Activated CD4-positive, alpha-beta T cell treated with anti-CD3 and anti-CD28 coated beads, Interleukin-2, amount 50 U/mL, for 4 hours (primary cell): ENCODE measurements around the gene NME3.
"Not testable (repeated sequence)": the region's sequence is repeated elsewhere in the genome, so short reads cannot be mapped to it uniquely, and the experiment has no call there.

ENCODE experiments used
- DNase-seq, 2 experiments: peaks; one replicate each; pipeline ENCODE4 v3.0.0-alpha.2; 2020

Gene NME3

DNA sequence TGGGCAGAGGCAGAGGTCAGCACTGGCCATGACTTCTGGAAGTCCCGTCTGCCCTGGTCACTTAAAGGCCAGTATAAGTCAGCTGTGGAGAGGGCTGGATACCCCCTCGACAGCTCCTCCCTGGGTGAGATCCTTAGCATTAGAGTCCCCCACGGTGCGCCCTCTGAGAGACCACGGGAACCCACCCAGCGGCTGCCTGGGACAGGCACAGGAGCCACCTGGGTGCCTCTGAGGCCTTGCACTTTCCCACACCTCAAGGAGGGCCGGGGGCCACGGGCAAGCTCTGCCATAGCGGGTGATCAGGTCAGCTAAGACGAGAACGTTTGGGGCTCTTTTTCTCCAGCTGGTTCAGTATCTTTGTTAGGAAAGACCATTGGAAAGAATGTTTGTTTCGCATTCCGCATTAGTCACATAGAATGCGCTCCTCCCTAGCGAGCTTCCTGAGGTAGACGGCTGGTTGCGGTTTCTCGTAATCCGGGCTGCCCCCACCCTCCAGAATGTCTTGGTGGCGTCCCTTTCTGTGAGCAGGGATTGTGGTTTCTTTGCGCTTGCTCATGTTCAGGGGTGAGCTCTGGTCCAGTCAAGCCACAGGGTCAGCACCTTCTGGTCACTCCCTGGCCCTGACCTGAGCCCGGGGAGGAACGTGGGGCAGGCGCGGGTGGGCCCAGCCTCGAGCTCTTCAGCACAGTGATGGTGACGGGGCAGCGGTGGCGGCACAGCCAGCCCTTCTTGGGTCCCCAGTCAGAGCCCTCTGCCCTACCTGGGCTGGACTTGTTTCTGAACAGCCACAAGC, 25.2 kb downstream of the NME3 start:
- no peak for DNase-seq

DNA sequence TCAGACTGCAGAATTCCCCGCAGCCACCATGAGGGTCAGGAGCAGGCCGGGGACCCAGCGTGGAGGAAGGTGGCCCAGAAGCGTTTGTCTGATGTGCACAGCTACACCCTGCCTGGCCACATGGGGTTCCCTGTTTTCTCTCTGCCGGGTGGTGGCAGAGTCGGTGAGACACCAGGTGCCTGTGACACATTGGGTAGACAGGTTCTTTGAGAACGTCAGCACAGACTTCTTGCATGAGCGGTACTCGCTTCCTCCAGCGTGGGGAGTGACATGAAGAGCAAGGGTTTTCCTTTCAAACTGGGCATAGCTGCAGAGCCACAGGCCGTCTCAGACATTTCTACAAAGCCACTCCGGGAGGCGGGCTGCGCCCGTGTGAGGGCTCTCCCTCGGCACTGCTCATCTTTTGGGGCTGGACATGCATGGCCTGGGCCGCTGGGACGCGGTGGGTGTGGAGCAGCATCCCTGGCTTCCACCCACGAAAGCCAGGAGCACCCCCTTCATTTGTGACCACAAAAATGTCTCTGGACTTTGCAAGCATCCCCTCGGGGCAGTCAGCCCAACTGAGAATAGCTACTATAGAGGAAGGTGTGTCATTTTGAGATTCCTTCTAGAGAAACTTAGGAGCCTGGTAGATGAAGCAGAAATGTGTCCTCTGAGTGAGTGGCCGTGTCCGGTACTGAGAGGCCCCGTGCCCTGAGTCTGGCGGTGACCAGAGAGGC, 26.0 kb downstream of the NME3 start:
- DNase-seq, result no peak

GRCh38 chr16:1744338-1744840, 27.0 kb downstream of the NME3 start:
- no peak for DNase-seq

DNA sequence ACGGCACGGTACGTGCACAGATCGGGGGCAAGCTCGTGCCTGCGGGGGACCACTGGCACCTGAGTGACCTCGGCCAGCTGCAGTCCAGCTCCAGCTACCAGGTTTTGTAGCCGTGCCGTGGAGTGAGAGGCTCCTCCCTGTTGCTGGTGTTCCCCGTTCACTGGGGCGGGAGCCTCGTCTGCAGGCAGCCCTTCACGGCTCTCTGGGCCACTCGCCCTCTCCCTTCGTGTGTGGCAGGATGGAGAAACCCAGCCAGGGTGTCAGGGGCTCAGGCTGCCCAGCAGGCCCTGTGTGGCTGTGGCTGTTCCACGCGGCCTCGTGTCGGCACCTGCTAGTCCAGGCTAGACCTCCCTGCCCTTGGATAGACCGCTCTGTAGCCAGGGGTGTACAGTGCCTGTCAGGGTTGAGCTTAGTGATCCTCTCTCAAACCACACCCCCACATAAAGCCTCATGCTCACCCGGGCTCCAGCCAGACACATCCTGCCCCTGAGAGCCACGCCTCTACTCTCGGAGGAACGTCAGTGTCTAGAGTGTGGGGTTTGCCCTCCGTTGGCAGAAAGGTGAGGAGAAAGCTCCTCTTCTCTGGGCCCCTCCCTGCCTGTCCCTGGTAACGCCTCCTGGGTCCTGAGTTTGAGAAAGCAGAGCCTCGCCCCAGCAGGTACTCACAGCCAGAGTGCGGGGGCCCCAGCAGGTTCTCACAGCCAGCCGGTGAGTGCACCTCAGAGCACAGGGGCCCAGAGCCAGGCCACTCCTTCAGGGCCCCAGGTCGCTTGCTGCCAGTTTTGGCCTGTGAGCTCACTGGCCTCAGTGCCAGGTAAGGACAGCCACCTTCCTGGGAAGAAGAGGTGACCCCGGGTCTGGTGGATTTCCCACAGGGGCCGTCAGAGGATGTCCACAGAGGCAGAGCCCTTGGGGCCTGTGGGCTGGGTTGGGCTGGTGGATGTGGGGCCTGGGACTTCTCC, 27.7 kb downstream of the NME3 start:
- DNase-seq, result no peak

GRCh38 chr16:1741553-1742165, 29.7 kb downstream of the NME3 start:
- no peak for DNase-seq

DNA sequence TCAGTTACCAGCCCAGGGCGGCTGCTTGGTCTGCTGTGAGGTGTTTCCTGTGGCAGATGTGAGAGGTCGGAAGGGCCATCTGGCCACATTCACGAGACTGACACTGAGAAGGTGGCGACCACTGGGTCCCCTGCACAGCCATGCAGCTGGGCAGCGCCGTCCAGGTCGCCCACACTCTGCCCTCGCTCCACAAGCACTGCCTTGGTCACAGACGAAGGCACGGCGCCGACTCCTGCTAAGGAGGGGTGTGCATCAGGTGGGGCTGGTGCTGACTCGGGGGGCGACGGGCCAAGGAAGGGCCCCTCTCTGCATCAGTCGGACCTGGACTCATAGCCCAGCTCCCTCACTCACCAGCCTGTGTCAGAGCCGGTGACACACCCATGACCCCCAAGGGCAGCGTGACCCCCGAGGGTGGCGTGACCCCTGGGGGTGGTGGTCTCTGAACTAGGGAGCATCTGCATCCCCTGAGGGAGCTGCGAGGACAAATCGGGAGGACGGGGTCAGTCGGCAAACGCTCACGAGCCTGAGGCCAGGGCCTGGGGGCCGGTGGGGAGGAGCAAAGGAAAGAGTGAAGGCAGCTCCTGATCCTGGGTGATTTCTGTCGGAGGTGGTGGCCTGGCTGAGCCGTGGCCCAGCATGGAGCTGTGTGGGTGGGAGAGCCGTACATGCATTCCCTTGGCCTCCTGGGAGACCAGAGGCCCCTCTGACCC, 30.4 kb downstream of the NME3 start:
- DNase-seq, result no peak

DNA sequence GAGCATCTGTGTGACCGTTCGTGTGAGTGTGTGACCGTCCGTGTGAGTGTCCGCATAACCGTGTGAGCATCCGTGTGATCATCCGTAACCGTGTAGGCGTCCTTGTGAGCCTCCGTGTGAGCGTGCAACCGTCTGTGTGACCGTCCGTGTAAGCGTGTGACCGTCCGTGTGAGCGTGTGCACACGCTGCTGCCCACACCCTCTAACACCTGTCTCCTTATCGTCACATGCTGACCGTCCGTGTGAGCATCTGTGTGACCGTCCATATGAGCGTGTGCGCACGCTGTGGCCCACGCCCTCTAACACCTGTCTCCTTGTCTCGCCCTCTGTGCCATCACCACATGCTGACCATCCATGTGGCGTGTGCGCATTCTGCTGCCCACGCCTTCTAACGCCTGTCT, 31.1 kb downstream of the NME3 start:
- no peak for DNase-seq

DNA sequence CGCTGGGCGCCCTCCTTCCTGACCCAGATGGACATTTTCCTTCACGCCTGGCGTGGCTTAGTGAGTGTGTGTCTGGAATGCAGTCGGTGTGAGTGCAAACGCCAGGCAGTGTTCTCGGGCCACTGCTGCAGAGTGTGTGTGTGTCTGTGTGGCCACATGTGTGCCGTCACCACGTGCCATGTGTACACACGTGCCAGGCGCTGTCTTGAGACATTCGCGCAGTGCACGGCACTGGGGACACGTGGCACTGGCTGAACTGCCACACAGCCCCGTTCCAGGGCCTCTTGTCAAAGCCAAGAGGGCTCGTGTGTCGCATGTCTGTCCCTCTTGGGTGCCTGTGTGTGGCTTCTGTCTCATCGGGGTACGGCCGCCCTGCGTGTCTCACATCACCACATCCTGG, 36.5 kb downstream of the NME3 start:
- no peak for DNase-seq

DNA sequence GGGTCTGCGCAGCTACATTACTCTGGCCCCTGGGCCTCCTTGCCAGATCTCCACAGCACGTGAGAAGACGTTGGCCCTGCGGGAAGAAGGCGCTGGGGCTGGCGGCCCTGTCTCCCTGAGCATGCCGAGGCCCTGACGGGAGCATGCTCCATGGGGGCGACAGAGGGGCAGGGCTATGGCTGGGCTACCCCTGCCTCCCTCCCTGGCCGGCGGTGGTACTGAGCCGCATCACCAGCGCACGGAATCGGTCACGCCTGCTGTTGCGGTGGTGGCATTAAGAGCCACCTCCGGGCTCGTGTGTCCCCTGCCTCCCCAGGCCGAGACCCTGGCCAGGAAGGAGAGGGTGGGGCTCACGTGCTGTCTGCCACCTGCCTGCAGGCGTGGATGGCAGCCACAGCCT, 37.2 kb downstream of the NME3 start:
- DNase-seq, result no peak

- not testable (repeated sequence) for DNase-seq
Measured at GRCh38 chr16:1732551-1732987, 38.8 kb downstream of the NME3 start.

DNA sequence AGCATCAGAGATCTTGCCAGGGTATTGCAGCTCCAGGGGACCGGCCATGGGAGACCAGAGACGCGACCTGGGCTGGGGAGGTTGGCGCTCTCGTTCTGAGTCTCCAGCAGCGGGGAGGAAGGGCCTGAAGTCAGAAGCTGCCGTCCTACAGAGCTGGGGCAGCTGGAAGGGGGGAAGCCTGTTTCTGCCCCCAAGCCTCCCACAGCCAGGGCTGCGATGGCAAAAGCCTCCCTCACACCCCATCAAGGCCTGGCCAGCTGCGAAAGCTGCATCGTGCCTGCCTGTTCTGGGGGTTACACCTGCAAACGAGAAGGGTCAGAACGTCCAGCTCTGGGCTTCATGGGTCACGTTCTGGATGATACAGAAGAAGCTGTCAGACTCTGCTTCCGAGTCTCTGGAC, 39.3 kb downstream of the NME3 start:
- DNase-seq, result no peak

DNA sequence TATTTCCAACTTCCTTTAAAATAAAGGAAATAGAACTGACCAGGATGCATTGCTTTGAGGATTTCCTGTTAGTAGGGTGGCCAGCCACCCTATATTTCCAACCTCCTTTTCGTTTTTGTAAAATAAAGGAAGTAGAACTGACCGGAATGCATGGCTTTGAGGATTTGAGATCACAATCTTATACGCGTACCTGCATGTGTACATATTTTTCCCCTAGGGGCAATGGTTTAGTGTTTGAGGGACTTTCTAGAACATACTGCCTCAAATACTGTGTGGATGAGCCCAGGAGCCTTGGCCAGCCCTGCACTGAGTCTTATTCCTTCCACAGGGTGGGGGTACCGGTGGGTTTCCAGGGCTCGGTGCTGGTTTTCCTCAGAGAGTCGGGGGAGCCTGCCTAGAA, 39.7 kb downstream of the NME3 start:
- DNase-seq, result no peak

DNA sequence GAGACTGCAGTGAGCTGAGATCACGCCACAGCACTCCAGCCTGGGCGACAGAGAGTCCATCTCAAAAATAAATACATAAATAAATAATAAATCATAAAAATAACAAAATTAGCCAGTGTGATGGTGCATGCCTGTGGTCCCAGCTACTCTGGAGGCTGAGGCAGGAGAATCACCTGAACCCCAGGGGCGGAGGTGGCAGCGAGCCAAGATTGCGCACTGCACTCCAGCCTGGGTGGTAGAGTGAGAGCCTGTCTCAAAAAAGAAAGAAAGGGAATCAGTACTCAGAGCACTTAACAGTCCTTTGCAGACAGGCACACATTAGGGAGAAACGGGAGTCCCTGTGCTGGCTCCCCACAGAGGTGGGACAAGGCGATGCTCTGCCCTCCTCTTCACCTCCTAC, 40.3 kb downstream of the NME3 start:
- no peak for DNase-seq

- no peak for DNase-seq
Measured at GRCh38 chr16:1729445-1729844, 41.9 kb downstream of the NME3 start.

DNA sequence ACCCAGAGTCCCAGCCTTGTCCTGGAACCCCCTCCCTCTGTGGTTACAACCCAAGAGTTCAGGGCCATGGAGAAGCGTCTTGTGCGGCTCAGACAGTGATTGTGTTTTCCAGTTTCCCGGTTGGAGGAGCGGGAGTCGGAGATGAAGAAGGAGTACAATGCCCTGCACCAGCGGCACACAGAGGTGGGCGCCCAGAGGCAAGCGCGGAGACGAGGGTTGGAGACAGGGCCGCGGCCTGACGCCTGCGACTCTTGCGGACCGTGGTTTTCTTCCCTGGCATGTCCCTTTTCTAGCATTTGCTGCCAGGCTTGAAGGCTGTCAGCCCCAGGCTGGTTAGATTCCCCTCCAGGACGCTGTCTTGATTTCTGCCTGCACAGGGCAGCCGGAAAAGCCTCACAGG, 42.3 kb downstream of the NME3 start:
- no peak for DNase-seq

DNA sequence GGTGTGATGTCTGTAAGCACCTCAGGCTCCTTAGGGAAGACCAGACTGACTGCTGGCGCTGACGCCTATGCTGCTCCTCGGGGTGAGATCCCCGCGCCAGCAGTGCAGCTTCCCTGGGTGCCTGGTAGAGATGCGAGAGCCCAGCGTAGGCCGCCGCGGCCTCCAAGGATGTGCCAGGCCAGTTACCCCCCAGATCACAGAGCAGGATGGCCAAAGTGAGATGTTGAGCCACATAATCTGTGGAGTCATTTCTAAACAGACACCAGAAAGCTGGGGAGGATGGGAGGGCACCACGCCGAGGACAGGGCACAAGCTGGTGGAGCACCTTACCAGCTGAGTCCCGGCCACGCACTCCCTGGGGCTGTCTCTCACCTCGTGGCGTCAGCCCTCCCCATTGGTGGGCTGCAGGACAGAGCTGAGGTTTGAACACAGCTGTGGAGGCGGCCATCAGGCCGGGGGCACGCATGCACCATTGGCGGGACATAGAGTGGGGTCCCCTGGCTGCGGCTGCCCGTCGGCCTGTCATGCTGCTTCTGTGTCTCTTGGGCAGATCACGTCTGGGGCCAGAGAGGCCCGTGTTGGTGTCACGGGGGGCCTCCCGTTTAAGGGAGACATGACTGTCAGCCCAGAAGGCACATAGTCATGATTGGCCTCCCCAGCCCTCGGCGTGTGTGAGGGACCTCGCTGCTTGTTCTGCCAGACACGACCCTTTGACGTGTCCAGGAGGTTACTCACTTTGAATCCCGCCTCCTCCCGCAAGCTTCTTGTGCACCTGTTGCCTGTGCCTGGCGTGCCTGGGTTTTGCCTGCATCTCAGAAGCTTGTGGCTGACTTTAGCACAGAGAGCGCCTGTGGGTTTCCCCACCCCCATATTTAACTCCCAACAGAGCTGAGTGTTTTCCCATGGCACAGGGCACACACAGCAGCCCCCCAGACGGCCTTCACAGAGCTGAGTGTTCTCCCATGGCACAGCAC, 43.4 kb downstream of the NME3 start:
- DNase-seq, result no peak

DNA sequence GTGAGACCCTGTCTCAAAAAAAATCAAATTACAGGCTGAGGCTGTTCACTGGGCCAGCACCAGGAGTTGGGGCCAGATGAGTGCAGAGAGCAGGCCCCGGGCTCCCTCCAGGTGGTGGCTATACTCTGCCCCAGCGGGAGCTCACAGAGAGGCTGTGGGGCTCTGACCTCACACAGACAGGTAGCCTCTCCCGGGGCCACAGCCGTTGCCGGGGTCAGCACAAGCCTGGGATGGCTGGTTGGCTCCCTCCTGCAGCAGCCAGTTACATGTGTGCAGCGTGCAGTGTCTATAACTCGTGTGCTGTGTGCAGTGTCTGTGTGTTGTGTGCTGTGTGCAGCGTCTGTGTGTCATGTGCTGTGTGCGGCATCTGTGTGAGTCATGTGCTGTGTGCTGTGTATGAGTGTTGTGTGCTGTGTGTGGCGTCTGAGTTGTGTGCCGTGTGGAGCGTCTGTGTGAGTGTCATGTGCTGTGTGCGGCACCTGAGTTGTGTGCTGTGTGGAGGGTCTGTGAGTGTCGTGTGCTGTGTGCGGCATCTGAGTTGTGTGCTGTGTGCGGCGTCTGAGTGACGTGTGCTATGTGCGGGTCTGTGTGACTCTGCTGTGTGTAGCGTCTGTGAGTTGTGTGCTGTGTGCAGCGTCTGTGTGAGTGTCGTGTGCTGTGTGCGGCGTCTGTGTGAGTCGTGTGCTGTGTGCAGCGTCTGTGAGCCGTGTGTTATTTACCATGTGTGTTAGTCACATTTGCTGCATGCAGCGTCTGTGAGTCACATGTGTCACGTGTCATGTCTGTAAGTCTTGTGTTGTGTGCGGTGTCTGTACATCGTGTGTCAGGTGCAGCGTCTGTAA, 44.5 kb downstream of the NME3 start:
- no peak for DNase-seq

DNA sequence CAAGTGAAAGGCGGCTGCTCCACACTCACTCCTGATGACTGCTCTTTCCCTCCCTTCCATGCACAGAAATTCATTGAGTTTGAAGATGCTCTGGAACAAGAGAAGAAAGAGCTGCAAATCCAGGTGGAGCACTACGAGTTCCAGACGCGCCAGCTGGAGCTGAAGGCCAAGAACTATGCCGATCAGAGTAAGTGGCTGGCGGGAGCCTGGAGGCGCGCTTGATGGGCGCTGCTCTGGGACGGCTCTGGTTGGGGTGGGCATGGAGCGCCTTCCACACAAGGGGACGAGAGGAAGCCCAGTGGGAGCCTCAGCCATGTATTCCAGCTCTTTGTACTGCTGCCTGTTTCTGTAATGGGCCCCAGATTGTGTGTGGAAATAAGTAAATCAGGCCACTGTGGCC, 46.9 kb downstream of the NME3 start:
- no peak for DNase-seq

DNA sequence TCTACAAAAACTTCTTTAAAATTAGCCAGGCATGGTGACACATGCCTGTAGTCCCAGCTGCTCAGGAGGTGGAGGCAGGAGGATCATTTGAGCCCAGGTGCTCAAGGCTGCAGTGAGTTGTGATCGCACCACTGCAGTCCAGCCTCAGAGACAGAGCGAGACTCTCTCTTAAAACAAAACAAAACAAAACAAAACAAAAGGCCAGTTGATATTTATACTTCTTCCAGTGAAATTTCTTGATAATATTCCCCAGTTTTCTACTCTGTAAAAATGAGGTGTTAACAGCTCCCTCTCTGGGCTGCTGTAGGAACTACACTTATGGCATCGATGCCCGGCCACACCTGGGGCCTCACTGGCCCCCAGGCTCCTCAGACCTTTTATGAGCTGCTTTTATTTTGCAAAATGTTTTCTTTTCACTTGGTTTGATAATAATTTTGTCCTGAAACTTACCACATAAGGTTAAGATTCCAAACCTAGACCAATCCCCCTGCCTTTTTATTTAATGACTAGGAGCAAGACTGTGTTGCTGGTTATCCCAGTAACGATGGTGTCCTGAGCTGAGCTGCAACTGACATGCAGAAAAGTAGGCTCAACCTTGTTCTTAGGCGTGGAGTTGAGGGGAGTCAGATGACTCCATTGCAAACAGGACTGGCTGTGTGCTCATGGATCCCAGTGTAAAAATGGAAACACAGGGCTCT, 47.7 kb downstream of the NME3 start:
- DNase-seq, result peak; percentile 14 to 42
